Endodermal cell (in vitro differentiated cells): ENCODE data around the gene MTHFD2. TPM values are rescaled to one million over a fixed set of nuclear protein-coding genes. Genes with fewer than 3 reads are reported as not detected.
A peak's percentile ranks its signal among the peaks of the same experiment; 100 is the strongest.

Source experiments
- DNase-seq: peaks from one replicate; pipeline ENCODE4 v3.0.0-alpha.2; 2017
- H3K27ac ChIP-seq: 2 replicates; pipeline ENCODE4 v1.5.1; 2013; ENCODE audit warnings: mild to moderate bottlenecking, low read depth, low read length, moderate library complexity
- H3K27me3 ChIP-seq: 2 replicates; pipeline ENCODE4 v1.6.1; 2013; ENCODE audit warnings: mild to moderate bottlenecking, low read length, moderate library complexity; ENCODE audit not compliant: insufficient read depth, control insufficient read depth, poor library complexity, severe bottlenecking
- H3K36me3 ChIP-seq: 2 replicates; pipeline ENCODE4 v1.7.0; 2013; ENCODE audit warnings: mild to moderate bottlenecking, low read length, moderate library complexity; ENCODE audit not compliant: control insufficient read depth, insufficient read depth
- H3K4me1 ChIP-seq: one replicate; pipeline ENCODE4 v1.7.0; 2013; ENCODE audit warnings: low read length; ENCODE audit not compliant: control insufficient read depth, insufficient read depth
- H3K4me3 ChIP-seq: 2 replicates; pipeline ENCODE4 v1.5.1; 2013; ENCODE audit warnings: mild to moderate bottlenecking, low read length, moderate library complexity
- H3K9ac ChIP-seq: 2 replicates; pipeline ENCODE4 v1.6.1; 2013; ENCODE audit warnings: mild to moderate bottlenecking, low read length, moderate library complexity; ENCODE audit not compliant: poor library complexity, severe bottlenecking; ENCODE audit errors: extremely low read depth
- H3K9me3 ChIP-seq: 2 replicates; pipeline ENCODE4 v1.6.1; 2013; ENCODE audit warnings: mild to moderate bottlenecking, low read length, moderate library complexity; ENCODE audit not compliant: control insufficient read depth
- H3K27ac Mint-ChIP-seq: 2 replicates; pipeline ENCODE4 v1.8.0; 2020; ENCODE audit warnings: mixed read lengths
- H3K27me3 Mint-ChIP-seq: 2 replicates; pipeline ENCODE4 v1.8.0; 2021; ENCODE audit warnings: mild to moderate bottlenecking, mixed read lengths; ENCODE audit not compliant: insufficient read depth
- H3K36me3 Mint-ChIP-seq: 2 replicates; pipeline ENCODE4 v1.8.0; 2020; ENCODE audit warnings: low read depth, mixed read lengths
- H3K4me1 Mint-ChIP-seq: 2 replicates; pipeline ENCODE4 v1.8.0; 2020; ENCODE audit warnings: mixed read lengths
- H3K4me3 Mint-ChIP-seq: 2 replicates; pipeline ENCODE4 v1.8.0; 2020; ENCODE audit warnings: mild to moderate bottlenecking, moderate library complexity, mixed read lengths
- H3K9me3 Mint-ChIP-seq: 2 replicates; pipeline ENCODE4 v1.8.0; 2020; ENCODE audit warnings: mild to moderate bottlenecking, mixed read lengths
- WGBS, 2 experiments: methylation state at CpG; one replicate each; pipeline versions ENCODE4 v1.1.5 to v1.1.7; 2013; ENCODE audit warnings: missing lambda C conversion rate in 2 of 2, mixed read lengths in 1 of 2; ENCODE audit not compliant: insufficient coverage in 1 of 2, insufficient read length in 1 of 2; 5-methylcytosine and 5-hydroxymethylcytosine counted together
- total RNA-seq, 2 donors: library from RNA; stranded (reverse); fragmentation: NEBNext Ultra II Directional in 1 of 2; extraction: Animal tissue kit (Norgen Biotek cat#: 25700) in 1 of 2; gene quantifications; 2 replicates in 1 of 2; 3 replicates in 1 of 2; pipeline ENCODE4 v1.2.1, GENCODE V29; 2021
- TF ChIP-seq, protein P1 (sequence below): fragments of 200-600 bp; sonication (generic); conservative IDR thresholded peaks from 2 replicates; pipeline ENCODE4 v1.5.0; 2021; ENCODE audit warnings: antibody characterized with exemption, mild to moderate bottlenecking

MTHFD2 gene
- total RNA-seq, 2 donors from 2014 or later: 77.4 to 84.5 TPM

GRCh38 chr2:74152954-74153353 lies 45.5 kb upstream of the MTHFD2 start:
- peaks cover 68% of the 10 kb centered on the region for H3K36me3 ChIP-seq
- WGBS, 2 experiments: 92% methylated on average over 2 of the region's 2 CpGs; no CpG with 5 or more reads in 1 of the 2 experiments
- peak overlapping the region; percentile 18 for H3K27ac Mint-ChIP-seq

DNA sequence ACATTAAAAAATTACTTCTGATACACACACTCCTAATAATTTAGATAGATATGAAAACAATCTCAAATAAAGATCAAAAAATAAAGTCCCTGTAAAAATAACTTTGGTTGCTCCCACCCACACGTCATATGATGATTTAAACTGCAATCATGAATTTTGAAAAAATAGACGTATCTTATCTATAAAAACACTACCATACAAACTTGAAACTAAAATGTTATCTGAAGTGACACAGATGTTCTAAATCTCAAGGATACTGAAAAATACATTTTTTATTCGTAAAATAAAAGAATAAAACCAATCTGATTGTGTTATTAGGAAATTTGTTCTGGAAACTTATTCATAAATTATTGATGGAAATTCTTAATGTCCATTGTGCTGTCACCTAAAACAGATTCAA lies 42.6 kb upstream of the MTHFD2 start:
- Mint-ChIP-seq H3K4me1 (no peaks in the 10 kb centered on the region), H3K9me3 (no peaks in the 10 kb centered on the region), H3K27me3 (no peaks in the 10 kb centered on the region), H3K4me3 (no peak overlapping the region), H3K27ac (no peak overlapping the region), H3K36me3 (peaks cover 67% of the 10 kb centered on the region)
- H3K36me3 ChIP-seq: peaks cover 87% of the 10 kb centered on the region
- no peaks in the 10 kb centered on the region for H3K4me1 ChIP-seq
- WGBS, 2 experiments: 94% methylated on average over 3 of the region's 3 CpGs; no CpG with 5 or more reads in 1 of the 2 experiments
- no peaks in the 10 kb centered on the region for H3K27me3 ChIP-seq
- no peak overlapping the region for H3K4me3 ChIP-seq
- H3K27ac ChIP-seq: no peak overlapping the region
- no peak for DNase-seq
- no peaks in the 10 kb centered on the region for H3K9me3 ChIP-seq
- TF ChIP-seq, protein P1, sequence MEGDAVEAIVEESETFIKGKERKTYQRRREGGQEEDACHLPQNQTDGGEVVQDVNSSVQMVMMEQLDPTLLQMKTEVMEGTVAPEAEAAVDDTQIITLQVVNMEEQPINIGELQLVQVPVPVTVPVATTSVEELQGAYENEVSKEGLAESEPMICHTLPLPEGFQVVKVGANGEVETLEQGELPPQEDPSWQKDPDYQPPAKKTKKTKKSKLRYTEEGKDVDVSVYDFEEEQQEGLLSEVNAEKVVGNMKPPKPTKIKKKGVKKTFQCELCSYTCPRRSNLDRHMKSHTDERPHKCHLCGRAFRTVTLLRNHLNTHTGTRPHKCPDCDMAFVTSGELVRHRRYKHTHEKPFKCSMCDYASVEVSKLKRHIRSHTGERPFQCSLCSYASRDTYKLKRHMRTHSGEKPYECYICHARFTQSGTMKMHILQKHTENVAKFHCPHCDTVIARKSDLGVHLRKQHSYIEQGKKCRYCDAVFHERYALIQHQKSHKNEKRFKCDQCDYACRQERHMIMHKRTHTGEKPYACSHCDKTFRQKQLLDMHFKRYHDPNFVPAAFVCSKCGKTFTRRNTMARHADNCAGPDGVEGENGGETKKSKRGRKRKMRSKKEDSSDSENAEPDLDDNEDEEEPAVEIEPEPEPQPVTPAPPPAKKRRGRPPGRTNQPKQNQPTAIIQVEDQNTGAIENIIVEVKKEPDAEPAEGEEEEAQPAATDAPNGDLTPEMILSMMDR: no peak
- H3K9ac ChIP-seq: no peak overlapping the region

More at GRCh38 chr2:74152954-74153353, 45.5 kb upstream of the MTHFD2 start:
- Mint-ChIP-seq H3K4me3 (no peak overlapping the region), H3K36me3 (peaks cover 46% of the 10 kb centered on the region), H3K4me1 (no peaks in the 10 kb centered on the region), H3K27me3 (no peaks in the 10 kb centered on the region), H3K9me3 (no peaks in the 10 kb centered on the region)
- Histone ChIP-seq H3K27me3 (no peaks in the 10 kb centered on the region), H3K9me3 (no peaks in the 10 kb centered on the region), H3K4me1 (no peaks in the 10 kb centered on the region), H3K4me3 (no peak overlapping the region), H3K9ac (no peak overlapping the region), H3K27ac (no peak overlapping the region)
- DNase-seq: no peak
- TF ChIP-seq, protein P1: no peak

GRCh38 chr2:74162951-74163350 lies 35.5 kb upstream of the MTHFD2 start:
- WGBS, 2 experiments: 96 to 100% methylated on average over 4 to 5 of the region's 6 CpGs
- no peaks in the 10 kb centered on the region for H3K27me3 Mint-ChIP-seq
- Histone ChIP-seq H3K27ac (no peak overlapping the region), H3K9ac (no peak overlapping the region), H3K4me1 (no peaks in the 10 kb centered on the region), H3K36me3 (peaks cover 87% of the 10 kb centered on the region), H3K27me3 (no peaks in the 10 kb centered on the region), H3K9me3 (no peaks in the 10 kb centered on the region), H3K4me3 (no peak overlapping the region)
- DNase-seq: no peak
- H3K9me3 Mint-ChIP-seq: no peaks in the 10 kb centered on the region
- no peak overlapping the region for H3K27ac Mint-ChIP-seq
- H3K4me3 Mint-ChIP-seq: no peak overlapping the region
- H3K4me1 Mint-ChIP-seq: no peaks in the 10 kb centered on the region
- TF ChIP-seq, protein P1: peak; percentile 45
- H3K36me3 Mint-ChIP-seq: peaks cover 74% of the 10 kb centered on the region
